A549 (cell line): Measurements from ENCODE around the gene KLF3.

Experiments used
- CEBPB ChIP-seq, 2 experiments: fragments of >200 bp in 1 of 2; sonication (Bioruptor Twin) in 1 of 2; formaldehyde crosslinking in 1 of 2; IDR thresholded peaks; 2 replicates each; pipeline ENCODE4 v1.6.1; 2012 to 2016
- CHD4 ChIP-seq: fragments of 200-600 bp; sonication (generic); IDR thresholded peaks from 2 replicates; pipeline ENCODE4 v1.6.1; 2016; ENCODE audit warnings: antibody characterized with exemption, mild to moderate bottlenecking, borderline replicate concordance
- CTCF ChIP-seq: fragments of >200 bp; sonication (Bioruptor Twin); formaldehyde crosslinking; IDR thresholded peaks from 3 replicates; pipeline ENCODE4 v1.5.1; 2016
- ELK1 ChIP-seq: fragments of 150-350 bp; IDR thresholded peaks from 2 replicates; pipeline ENCODE4 v1.6.1; 2014; ENCODE audit warnings: low read depth, mild to moderate bottlenecking, low read length
- EP300 ChIP-seq, 2 experiments: fragments of >200 bp; sonication (Bioruptor Twin); formaldehyde crosslinking; IDR thresholded peaks; 2 replicates in 1 of 2; 3 replicates in 1 of 2; pipeline ENCODE4 v1.6.1; 2016 to 2017
- HDAC2 ChIP-seq: fragments of 200-600 bp; sonication (generic); IDR thresholded peaks from 2 replicates; pipeline ENCODE4 v1.6.1; 2016
- POLR2A ChIP-seq: IDR thresholded peaks from 2 replicates; pipeline ENCODE4 v1.6.1; 2012; ENCODE audit warnings: mild to moderate bottlenecking, low read length
- RAD21 ChIP-seq, 2 experiments: fragments of >200 bp in 1 of 2; sonication (Bioruptor Twin) in 1 of 2; formaldehyde crosslinking in 1 of 2; IDR thresholded peaks in 1 of 2; conservative IDR thresholded peaks in 1 of 2; 2 replicates in 1 of 2; 3 replicates in 1 of 2; pipeline ENCODE4 v1.6.1; 2012 to 2018; ENCODE audit warnings: inconsistent platforms in 1 of 2
- RCOR1 ChIP-seq: fragments of 150-350 bp; IDR thresholded peaks from 2 replicates; pipeline ENCODE4 v1.6.1; 2014; ENCODE audit warnings: antibody characterized with exemption, low read length, low read depth
- REST ChIP-seq: fragments of 200-600 bp; sonication (generic); IDR thresholded peaks from 2 replicates; pipeline ENCODE4 v1.6.1; 2016; ENCODE audit warnings: antibody characterized with exemption, mild to moderate bottlenecking, moderate library complexity
- RFX5 ChIP-seq: fragments of 450-650 bp; IDR thresholded peaks from 2 replicates; pipeline ENCODE4 v1.7.1; 2014; ENCODE audit warnings: antibody characterized with exemption, mild to moderate bottlenecking, moderate library complexity
- ZFP36 ChIP-seq: fragments of 450-650 bp; IDR thresholded peaks from 2 replicates; pipeline ENCODE4 v1.6.1; 2014; ENCODE audit warnings: borderline replicate concordance; ENCODE audit not compliant: partially characterized antibody

GRCh38 chr4:38678078-38678477 is 14.1 kb downstream of the KLF3 start:
- TF ChIP-seq ZFP36, result no peak
- no peak for TF ChIP-seq POLR2A
- TF ChIP-seq CTCF, result no peak
- TF ChIP-seq ELK1, result no peak
- no peak for TF ChIP-seq REST
- no peak for TF ChIP-seq RCOR1
- no peak for TF ChIP-seq RFX5
- no peak for TF ChIP-seq RAD21 (conservative IDR thresholded peaks at IDR 0.05 in 1 of 2, IDR thresholded peaks at IDR 0.05 in 1 of 2)
- no peak for TF ChIP-seq CHD4
- no peak for TF ChIP-seq EP300 (IDR thresholded peaks at IDR 0.05)
- TF ChIP-seq HDAC2, result no peak
- no peak for TF ChIP-seq CEBPB (IDR thresholded peaks at IDR 0.05)
